Cortex of kidney (tissue), 1 donor: ENCODE measurements around the gene ABO.
"Not testable (repeated sequence)": the region's sequence is repeated elsewhere in the genome, so short reads cannot be mapped to it uniquely, and the experiment has no call there.

Source experiments
- DNase-seq: peaks from one replicate; lab custom pipeline; 2025; lab: John Stamatoyannopoulos, UW

Gene ABO

DNA sequence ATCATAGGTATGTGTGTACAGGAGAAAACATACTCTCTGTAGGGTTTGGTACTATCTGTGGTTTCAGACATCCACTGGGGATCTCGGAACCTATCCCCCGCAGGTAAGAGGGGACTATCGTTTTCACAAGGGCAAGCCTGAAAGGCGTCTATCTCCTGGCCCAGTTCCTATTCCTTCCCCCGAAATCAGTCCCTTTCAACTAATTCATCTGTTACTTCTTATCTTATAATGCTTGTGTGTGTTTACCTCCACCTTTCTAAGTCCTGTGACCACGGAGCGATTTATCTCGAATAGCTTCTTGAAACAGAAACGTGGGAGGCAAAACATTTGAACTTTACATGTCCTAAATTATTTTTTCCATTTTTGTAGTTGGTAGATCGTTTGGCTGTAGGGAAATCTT, 11.4 kb downstream of the ABO start:
- no peak for DNase-seq

DNA sequence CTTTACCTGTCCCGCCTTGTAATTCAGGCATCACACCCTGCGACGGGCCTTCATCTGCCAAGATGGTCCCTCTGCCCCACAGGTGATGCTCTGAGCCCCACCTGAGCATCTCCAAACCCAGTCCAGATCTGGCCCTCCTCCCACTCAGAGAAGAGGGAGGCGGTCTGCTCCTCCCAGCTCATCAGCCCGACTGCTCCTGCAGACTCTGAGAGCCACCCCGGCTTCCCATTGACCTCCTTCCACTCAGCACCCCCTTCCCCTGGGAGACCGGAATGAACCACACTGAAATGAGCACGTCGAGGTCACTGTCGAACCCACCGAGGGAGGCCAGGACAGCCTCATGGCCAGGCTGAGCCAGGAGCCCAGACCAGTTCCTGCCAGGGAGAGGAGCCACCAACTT, 12.8 kb downstream of the ABO start:
- no peak for DNase-seq

DNA sequence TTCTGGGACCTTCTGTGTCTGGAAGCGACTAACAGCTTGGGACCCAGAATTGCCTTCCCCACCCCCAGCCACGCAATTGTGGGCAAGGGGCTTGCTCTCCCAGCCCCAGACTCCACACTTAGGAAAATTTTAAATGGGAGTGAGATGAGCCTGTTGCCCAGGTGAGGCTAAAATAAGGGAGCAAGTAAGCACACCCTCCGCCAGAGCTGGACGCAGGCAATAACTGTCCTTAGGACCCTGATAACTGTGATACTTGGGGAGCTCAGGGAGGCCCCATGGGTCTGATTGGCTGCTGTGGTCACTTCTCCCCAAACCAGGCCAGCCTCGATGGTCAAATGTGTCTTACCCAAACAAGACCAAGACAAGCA, 13.3 kb downstream of the ABO start:
- DNase-seq: no peak

DNA sequence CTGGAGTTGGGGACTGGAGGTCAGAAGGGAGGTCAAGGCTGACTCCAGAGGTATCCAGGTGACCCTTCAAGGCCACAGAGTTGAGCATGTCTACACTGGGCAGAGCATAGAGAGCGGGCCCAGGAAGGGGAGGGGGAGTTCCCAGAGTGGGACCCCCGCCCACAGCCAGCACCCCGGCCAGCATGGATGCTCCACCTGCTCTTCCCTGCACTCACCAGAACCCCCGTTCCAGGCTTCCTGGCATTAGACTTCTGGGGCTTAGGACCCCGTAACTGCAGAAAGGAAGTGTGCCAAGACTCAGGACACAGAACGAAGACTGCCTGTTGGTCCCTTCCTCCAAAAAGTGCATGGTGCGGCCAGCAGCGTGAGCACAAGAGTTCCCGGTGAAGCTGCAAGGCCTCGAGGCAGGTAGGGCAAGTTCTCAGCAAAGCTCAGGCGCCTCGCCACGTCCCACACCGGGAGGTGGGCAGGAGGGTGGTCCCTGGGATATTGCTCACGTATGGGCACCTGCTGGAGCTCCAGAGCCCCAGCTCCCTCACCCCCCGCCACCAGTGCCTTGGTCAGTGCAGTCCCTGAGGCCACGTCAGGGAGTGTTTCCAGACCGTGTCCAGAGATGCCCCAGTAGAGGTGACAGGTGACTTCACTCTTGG, 13.8 kb downstream of the ABO start:
- no peak for DNase-seq

DNA sequence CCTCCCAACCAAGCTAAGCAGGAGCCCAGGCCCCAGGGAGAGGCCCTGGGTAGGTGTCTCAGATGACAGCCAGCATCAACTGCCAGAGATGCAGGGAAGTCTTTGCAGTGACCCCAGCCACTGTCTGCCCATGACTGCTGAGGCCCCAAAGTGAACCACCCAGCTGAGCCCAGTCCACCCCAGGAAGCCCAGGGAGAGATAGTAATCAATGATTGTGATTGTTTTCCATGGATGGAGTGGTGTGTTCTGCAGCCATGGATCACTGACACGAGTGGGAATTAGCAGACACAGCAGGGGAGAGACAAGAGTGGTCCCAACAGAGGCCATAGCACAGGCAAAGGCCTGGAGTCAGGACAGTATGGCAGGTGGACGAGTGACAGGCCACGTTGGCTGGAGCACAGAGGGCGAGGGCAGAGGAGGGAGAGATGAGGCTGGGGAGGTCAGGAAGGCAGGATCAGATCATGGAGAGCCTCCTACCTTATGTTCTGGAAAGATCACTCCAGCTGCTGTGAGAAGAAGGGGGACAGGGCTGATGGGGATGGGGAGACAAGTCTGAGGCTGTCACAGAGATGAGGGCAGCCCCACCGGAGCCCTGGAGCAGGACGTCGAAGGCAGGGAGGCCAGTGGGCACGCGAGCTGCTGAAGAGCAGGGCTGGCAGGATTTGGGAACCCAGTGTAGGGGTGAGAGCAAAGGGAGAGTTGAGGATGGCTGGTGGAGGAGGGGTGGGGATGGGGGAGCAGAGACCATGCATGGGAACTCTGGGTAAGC, 14.5 kb downstream of the ABO start:
- no peak for DNase-seq

DNA sequence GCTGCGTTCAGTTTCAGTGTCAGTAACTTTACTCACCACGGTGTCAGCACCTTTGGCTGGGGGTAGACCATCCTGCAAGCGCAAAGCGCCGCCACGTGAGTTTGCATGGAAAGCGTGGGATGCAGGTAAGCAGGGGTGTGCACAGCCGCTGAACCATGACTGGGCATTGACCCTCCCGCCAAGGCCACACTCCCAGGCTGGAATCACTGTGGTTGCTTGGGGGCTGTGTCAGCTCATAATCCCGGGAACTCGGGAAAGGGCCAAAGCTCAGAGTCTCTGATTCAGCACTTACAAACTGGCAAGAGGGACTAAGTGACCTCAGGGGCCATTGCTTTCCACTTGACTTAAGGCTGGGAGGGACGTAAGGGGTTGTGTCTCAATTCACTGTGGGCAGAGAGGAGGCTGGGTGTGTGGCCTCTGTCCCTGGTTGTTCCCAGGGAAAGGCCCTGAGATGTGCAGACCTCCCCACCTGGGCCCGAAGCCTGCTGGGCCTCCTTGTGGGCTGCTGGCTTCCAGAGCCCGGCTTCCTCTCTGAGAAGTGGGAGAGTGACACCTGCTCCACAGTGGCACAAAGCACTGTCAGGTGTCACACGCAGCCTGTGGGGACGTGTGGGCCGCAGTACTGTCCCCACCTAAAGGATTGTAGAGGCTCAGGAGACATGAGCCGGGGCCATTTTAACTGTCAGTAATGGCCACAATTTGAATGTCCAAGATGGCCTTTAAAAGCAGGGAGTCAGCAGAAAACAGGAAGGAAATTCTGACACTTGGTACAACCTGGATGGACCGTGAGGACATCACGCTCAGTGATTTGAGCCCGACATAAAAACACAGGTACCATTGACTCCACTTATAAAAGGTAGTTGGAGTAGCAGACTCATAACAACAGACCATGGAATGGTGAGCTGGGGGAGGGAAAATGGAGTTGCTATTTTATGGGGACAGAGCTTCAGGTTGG, 16.7 kb downstream of the ABO start:
- no peak for DNase-seq

DNA sequence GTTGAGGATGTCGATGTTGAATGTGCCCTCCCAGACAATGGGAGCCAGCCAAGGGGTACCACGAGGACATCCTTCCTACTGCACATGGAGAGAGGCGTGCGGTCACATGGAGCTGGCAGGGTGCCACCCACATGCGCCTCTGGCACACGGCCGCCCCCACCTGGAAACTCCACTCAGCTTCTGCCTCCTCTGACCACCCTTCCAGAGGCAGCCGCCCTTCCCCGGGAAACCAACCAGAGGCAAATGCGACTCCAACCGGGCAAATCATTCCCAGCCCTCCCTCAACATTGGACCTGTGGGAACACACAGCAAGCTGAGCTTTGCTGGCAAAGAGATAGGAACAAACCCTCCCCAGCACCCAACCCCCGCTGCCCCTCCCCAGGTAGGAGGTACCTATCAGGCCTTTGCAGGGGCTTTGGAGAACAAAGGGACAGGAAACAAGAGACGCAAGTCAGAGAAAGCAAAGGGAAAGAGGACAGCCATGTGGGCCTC, 17.5 kb downstream of the ABO start:
- DNase-seq: no peak

DNA sequence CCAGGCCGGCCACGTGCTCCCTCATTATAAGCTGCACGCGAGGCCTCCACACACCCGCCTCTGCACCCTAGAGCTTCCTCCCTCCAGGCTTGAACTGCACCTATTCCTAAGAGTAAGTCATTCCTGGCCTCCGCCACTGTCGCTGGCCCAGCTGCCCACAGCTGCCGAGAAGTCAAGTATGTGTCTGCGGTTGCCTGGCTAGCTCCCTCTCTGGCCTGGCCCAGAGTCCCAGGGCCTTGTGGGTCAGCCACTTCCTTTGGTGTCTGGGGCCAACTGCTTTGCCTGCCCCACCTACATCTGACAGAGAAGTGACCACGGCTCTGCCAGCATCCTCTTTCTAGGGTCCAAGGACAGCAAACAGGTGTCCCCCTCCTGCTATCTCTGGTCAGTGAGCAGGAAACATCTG, 18.3 kb downstream of the ABO start:
- DNase-seq: no peak

DNA sequence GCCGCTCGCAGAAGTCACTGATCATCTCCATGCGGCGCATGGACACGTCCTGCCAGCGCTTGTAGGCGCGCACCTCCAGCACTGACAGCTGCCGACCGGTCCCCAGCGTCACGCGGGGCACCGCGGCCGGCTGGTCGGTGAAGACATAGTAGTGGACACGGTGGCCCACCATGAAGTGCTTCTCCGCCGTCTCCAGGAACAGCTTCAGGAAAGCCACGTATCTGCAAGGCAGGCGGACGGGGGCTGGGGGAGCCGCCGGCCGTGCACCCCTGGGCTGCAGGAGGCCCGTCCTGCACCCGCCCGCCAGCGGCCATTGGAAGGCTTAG, 18.9 kb downstream of the ABO start:
- DNase-seq: no peak

DNA sequence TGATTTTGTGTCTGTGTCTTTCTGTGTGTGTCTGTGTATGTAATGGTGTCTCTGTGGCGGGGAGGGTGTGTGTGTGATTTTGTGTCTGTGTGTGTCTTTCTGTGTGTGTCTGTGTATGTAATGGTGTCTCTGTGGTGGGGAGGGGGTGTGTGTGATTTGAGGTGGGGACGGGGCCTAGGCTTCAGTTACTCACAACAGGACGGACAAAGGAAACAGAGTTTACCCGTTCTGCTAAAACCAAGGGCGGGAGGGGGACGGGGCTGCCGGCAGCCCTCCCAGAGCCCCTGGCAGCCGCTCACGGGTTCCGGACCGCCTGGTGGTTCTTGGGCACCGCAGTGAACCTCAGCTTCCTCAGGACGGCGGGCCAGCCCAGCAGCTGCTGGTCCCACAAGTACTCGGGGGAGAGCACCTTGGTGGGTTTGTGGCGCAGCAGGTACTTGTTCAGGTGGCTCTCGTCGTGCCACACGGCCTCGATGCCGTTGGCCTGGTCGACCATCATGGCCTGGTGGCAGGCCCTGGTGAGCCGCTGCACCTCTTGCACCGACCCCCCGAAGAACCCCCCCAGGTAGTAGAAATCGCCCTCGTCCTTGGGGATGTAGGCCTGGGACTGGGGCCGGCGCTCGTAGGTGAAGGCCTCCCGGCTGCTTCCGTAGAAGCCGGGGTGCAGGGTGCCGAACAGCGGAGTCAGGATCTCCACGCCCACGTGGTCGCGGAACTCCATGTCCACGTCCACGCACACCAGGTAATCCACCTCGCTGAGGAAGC, 19.4 kb downstream of the ABO start:
- no peak for DNase-seq

DNA sequence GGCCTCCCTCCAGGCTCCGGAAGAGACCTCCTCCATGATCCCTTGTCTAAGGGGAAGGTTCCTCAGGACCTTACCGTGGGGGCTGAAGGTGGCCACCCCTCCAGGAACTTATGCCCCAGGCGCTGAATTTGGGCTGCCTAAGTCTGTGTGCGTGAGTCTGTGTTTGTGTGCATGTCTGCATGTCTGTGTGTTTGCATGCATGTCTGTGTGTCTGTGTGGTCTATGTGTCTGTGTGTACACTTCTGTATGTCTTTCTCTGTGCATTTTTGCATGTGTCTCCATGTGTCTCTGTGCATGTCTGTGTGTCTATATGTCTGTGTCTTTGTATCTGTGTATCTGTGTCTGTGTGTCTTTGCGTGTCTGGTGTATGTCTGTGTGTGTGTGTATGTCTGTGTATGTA, 20.5 kb downstream of the ABO start:
- no peak for DNase-seq

DNA sequence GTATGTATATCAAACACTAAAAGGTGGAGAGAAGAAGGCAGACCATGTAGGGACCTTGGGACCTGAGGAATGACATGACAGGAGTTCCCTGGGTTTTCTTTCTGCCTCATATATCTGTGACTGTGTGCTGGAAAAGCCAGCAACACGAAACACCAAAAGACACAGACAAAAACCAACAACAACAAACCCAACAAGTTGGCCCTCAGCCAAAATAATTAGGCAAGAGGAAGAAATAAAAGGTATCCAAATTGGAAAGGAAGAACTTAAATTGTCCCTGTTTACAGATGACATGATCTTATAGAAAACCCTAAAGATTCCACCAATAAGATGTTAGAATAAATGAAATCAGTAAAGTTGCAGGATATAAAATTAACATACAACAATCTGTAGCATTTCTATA, 21.7 kb downstream of the ABO start:
- no peak for DNase-seq

DNA sequence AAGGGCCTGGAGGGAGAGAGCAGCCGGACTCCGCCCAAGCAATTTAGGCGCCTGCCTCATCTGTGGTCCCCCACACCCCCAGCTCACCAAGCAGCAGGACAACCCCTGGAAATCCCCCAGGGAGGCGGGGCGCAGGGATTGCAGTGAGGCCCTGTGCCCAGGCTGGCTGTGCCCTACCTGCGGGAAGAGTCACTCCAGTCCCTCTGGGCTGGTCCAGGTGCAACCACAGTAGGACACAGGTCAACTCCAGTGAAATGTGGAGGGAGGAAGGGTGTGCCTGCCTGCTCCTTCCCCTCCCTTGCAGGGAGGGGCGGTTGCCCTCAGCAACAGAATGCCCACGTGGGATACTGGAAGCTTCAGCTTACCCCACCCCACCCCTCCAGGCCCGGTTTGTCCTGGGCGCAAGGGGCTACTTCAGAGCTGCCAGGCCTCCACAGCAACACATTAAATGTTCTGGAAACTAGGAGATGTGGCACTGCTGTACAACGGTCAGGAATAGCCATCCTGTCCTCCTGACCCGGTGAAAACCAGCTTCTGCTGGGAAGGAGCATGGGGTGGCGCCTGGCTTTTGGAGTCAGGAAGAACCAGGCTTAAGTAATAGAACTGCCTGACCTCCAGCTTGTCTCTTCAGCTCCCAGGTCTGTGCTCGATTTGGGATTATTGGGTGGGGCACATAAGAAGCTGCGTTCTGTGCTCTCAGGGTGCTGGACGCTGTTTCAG, 22.5 kb downstream of the ABO start:
- no peak for DNase-seq

DNA sequence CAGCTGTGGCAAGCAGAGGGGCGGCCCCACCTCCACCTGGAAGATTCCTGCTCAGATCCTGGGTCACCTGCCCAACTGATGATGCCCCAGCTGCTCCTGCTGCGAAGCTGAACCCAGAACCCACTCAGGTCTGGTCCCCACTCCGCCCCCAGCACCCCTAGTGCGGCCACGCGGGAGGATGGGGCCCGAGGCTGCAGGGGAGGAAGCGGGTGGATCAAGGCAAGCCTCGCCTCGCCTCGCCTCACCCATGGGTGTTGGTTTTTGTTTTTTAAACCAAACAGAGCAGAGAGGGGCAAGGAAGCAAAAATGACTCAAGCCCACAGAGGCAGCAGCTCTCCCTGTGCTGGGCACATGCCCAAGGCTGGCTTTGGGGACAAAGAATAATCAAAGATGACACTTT, 23.2 kb downstream of the ABO start:
- no peak for DNase-seq

DNA sequence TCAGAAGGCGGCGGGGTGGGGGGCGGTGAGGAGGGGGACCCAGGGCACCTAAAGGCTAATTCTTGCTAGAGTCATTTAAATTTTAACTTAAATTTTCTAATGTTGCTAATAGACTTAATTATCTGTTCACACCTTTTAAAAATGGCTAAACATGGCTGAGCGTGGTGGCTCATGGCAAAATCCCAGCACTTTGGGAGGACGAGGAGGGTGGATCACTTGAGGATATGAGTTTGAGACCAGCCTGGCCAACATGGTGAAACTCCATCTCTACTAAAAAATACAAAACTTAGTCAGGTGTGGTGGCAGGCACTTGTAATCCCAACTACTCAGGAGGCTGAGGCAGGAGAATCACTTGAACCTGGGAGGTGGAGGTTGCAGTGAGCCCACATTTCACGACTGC, 23.8 kb downstream of the ABO start:
- not testable (repeated sequence) for DNase-seq

DNA sequence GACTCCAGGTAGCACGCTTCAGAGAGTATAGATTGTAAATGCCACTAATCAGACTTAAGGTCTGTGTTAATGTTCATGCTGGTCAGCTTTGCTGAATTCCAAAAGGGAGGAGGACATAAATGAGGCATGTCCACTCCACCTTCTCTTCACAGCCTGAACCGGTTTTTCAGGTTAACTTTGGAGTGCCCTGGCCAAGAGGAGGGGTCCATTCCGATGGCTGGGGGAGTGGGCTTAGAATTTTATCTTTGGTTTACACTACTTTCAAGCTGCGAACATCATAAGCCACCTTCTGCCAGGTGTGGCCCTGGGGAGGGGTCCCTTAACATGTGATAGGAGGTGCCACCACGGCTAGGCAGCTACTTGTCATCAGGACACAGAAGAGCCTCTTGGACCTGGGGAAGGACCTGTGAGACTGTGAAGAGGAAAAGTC, 24.2 kb downstream of the ABO start:
- DNase-seq: no peak

DNA sequence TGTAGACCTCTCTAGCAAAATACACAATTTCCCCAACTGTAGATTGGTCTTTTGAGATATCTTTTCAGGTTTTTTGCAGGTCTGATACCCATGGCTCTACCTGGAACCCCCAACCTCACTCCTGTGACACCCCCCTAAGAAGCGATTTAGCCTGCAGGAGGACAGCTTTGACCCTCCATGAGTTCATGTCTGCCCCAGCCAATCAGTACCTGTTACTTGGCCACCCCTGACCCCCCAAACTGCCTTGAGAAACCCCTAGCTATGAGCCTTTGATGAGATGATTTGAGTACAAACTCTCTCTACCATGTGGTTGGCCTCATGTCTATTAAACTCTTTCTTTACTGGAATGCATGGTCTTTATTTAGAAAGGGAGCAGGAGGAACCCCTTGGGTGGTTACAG, 25.7 kb downstream of the ABO start:
- no peak for DNase-seq

DNA sequence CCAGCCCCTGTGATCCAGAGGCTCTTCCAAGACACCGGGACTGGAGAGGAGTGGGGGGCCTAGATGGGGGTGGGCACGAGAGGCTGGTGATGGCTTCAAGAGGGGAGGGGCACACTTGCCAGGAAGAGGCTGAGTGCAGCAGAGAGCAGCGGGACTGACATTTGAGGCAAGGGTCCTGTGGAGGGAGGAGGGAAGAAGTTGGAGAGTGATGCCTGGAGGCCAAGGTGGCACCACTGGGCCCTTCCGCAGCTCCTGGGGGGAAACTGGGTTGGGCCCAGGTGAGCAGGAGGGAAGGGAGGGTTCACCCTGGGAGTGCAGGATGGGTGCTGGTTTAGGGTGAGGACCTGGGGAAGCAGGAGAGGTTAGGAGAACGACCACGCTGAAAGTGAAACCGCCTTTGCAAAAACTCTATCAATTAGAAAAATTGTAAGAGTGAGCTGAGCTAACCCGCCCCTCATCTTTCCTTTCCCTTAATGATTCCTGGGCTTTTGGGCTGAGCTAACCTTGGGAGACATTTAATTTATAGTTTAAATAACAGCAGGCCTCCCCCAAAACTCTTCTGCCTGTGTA, 26.2 kb downstream of the ABO start:
- DNase-seq: no peak

DNA sequence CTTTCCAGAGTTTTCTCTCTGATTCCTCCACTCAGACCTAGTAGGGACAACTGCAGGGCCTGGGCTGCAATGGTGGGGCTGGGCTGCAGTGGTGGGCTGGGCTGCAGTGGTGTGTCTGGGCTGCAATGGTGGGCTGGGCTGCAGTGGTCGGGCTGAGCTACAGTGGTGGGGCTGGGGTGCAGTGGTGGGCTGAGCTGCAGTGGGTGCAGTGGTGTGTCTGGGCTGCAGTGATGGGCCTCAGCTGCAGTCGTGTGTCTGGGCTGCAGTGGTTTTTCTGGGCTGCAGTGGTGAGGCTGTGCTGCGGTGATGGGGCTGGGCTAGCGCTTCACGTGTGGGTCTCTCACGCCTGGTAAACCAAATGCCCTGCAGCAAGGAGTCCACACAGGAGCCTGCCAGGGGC, 27.4 kb downstream of the ABO start:
- no peak for DNase-seq

DNA sequence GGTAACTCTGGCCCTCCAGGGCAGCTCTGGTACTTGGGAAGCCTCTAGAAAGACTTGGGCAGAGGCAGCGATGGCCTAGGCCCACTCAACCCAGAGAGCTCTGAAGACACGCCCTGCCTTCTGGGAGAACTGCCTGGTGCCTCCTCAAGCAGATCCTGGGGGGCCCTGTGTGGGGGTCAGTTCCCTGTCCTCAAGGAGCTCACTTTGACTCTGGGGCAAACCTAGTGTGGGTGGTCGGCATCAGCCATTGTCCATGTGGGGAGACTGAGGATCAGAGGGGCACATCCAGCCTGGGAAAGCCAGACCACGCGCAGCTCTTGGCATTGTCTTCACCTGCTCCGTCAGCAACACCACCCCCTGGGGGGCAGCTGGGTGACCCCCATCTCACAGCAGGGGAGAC, 28.0 kb downstream of the ABO start:
- DNase-seq: no peak

DNA sequence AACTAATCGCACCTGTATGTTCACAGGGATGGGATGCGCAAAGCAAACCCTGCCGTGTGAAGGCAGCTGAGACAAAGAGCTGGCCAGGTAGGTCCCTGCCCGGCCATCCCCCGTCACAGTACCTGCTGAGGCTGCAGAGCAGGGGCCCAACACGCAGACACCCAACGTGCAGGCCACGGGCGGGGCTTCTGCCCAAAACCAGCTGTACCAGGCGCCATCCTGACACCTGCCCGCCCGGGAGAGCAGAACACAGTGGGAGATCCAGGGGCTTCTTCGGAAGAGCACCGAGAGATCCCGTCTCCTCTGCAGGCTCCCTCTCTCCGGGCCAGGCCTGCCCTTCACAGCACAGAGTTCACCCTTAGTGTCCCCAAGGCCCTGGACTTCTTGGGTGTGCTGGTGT, 28.4 kb downstream of the ABO start:
- no peak for DNase-seq
